ENCODE results near the gene NAE1. TPM values are rescaled to one million over a fixed set of nuclear protein-coding genes. Genes with fewer than 3 reads are reported as not detected.

NAE1 gene
- total RNA-seq, 4 donors from 2014 or later: 29.1 to 57.0 (median 34.8) TPM

GRCh38 chr16:66863707-66864106, 32.9 kb upstream of the NAE1 start:
- in situ Hi-C loops (cut with MboI; ENCODE audit: low sequenced_read_pairs in 4 of 4): loop anchor here (10.0 to 25.0 kb wide), 4 partner anchors 251 to 459 kb away; partner anchors contain the start of gene CMTM3 (in 1 of the 4)
- Histone ChIP-seq H3K36me3 (no peaks in the 10 kb centered on the region), H3K9me3 (no peaks in the 10 kb centered on the region), H3K4me1 (no peaks in the 10 kb centered on the region), H3K27me3 (no peaks in the 10 kb centered on the region), H3K4me3 (no peak overlapping the region), H3K27ac (no peak overlapping the region)
- no peak for ATAC-seq
- TF ChIP-seq CTCF (IDR thresholded peaks at IDR 0.05 in 4 of 5, conservative IDR thresholded peaks at IDR 0.05 in 1 of 5): no peak
- no peak for TF ChIP-seq POLR2A (IDR thresholded peaks at IDR 0.05)
- DNase-seq: no peak
- intact Hi-C loops (cut with DNase I; ENCODE audit: low total_unique reads): no loop called here

GRCh38 chr16:66862023-66862520, 31.3 kb upstream of the NAE1 start:
- no peak for DNase-seq
- ATAC-seq: no peak

GRCh38 chr16:66859397-66860068, 28.8 kb upstream of the NAE1 start:
- no peaks in the 10 kb centered on the region for H3K4me1 ChIP-seq
- in situ Hi-C loops (cut with MboI; ENCODE audit: low sequenced_read_pairs in 4 of 4): loop anchor here (10.0 to 25.0 kb wide), 4 partner anchors 247 to 455 kb away; partner anchors contain the start of gene CMTM3 (in 1 of the 4)
- no peak overlapping the region for H3K27ac ChIP-seq
- DNase-seq (no peak), ATAC-seq (no peak)
- no peaks in the 10 kb centered on the region for H3K27me3 ChIP-seq
- H3K36me3 ChIP-seq: no peaks in the 10 kb centered on the region
- H3K4me3 ChIP-seq: no peak overlapping the region
- intact Hi-C loops (cut with DNase I; ENCODE audit: low total_unique reads): no loop called here
- no peak for TF ChIP-seq CTCF (IDR thresholded peaks at IDR 0.05 in 4 of 5, conservative IDR thresholded peaks at IDR 0.05 in 1 of 5)
- TF ChIP-seq POLR2A (IDR thresholded peaks at IDR 0.05): no peak
- no peaks in the 10 kb centered on the region for H3K9me3 ChIP-seq

More at GRCh38 chr16:66862023-66862520, 31.3 kb upstream of the NAE1 start:
- no peaks in the 10 kb centered on the region for H3K9me3 ChIP-seq
- no peak overlapping the region for H3K4me3 ChIP-seq
- intact Hi-C loops (cut with DNase I; ENCODE audit: low total_unique reads): no loop called here
- H3K4me1 ChIP-seq: no peaks in the 10 kb centered on the region
- no peak overlapping the region for H3K27ac ChIP-seq
- no peak for TF ChIP-seq POLR2A (IDR thresholded peaks at IDR 0.05)
- TF ChIP-seq CTCF (IDR thresholded peaks at IDR 0.05 in 4 of 5, conservative IDR thresholded peaks at IDR 0.05 in 1 of 5): no peak
- no peaks in the 10 kb centered on the region for H3K36me3 ChIP-seq
- no peaks in the 10 kb centered on the region for H3K27me3 ChIP-seq
- in situ Hi-C loops (cut with MboI; ENCODE audit: low sequenced_read_pairs in 4 of 4): loop anchor here (10.0 to 25.0 kb wide), 4 partner anchors 250 to 457 kb away; partner anchors contain the start of gene CMTM3 (in 1 of the 4)

- no peak overlapping the region for H3K27ac ChIP-seq
- TF ChIP-seq CTCF (IDR thresholded peaks at IDR 0.05 in 4 of 5, conservative IDR thresholded peaks at IDR 0.05 in 1 of 5) (no peak), POLR2A (IDR thresholded peaks at IDR 0.05) (no peak)
- intact Hi-C loops (cut with DNase I; ENCODE audit: low total_unique reads): no loop called here
- ATAC-seq (peak; percentile 95 to 97), DNase-seq (peak; percentile 63 to 82)
- H3K36me3 ChIP-seq: no peaks in the 10 kb centered on the region
- no peaks in the 10 kb centered on the region for H3K4me1 ChIP-seq
- H3K9me3 ChIP-seq: no peaks in the 10 kb centered on the region
- H3K4me3 ChIP-seq: no peak overlapping the region
- in situ Hi-C loops (cut with MboI; ENCODE audit: low sequenced_read_pairs in 4 of 4): loop anchor here in 1 of 4 donors (25.0 kb wide), 2 partner anchors 247 to 447 kb away; partner anchors contain the start of gene CMTM3
- H3K27me3 ChIP-seq: no peaks in the 10 kb centered on the region
Measured at GRCh38 chr16:66858740-66859396, 28.1 kb upstream of the NAE1 start.

Measured in gastrocnemius medialis (tissue), 4 donors.